Measurements from ENCODE around the gene NKX3-2.

GRCh38 chr4:13492747-13493146, 51.6 kb downstream of the NKX3-2 start:
- TF ChIP-seq POLR2AphosphoS5 (IDR thresholded peaks at IDR 0.05; ENCODE audit: low read depth, low read length) (no peak), POLR2A (IDR thresholded peaks at IDR 0.05; ENCODE audit: low read depth, low read length) (no peak)

Measured in GM12892 (cell line).